NCI-H2196 (cell line): ENCODE results near the gene SYS1.

Source experiments
- DNase-seq: peaks from one replicate; lab custom pipeline; 2025; ENCODE audit not compliant: unreplicated experiment; lab: John Stamatoyannopoulos, UW

SYS1 gene

GRCh38 chr20:45362804-45363610 lies at the start of gene SYS1:
Gene SYS1, plus strand, starts transcription at chr20:45363156. Its CDS starts 376 bp downstream, at chr20:45363532.
- peak; percentile 98 for DNase-seq

GRCh38 chr20:45313943-45314342 lies 49.0 kb upstream of the SYS1 start:
- DNase-seq, result no peak

GRCh38 chr20:45315672-45316071 lies 47.3 kb upstream of the SYS1 start:
- no peak for DNase-seq

GRCh38 chr20:45316150-45317080 lies 46.5 kb upstream of the SYS1 start:
- no peak for DNase-seq

GRCh38 chr20:45317826-45318225 lies 45.1 kb upstream of the SYS1 start:
- DNase-seq, result no peak

GRCh38 chr20:45318386-45318939 lies 44.5 kb upstream of the SYS1 start:
- no peak for DNase-seq

GRCh38 chr20:45318948-45319347 lies 44.0 kb upstream of the SYS1 start:
- DNase-seq, result no peak

GRCh38 chr20:45320948-45321595 lies 41.9 kb upstream of the SYS1 start:
- DNase-seq, result no peak

- peak; percentile 51 for DNase-seq
These were observed 40.0 kb upstream of the SYS1 start for GRCh38 chr20:45322952-45323383.

GRCh38 chr20:45323731-45324130 lies 39.2 kb upstream of the SYS1 start:
- no peak for DNase-seq

- no peak for DNase-seq
These were observed 37.6 kb upstream of the SYS1 start for GRCh38 chr20:45325371-45325770.

- DNase-seq, result no peak
These were observed 34.5 kb upstream of the SYS1 start for GRCh38 chr20:45328451-45328850.

- no peak for DNase-seq
These were observed 33.2 kb upstream of the SYS1 start for GRCh38 chr20:45329497-45330319.

- no peak for DNase-seq
These were observed 32.5 kb upstream of the SYS1 start for GRCh38 chr20:45330476-45330875.

- DNase-seq, result no peak
These were observed 26.2 kb upstream of the SYS1 start for GRCh38 chr20:45336530-45337366.

- no peak for DNase-seq
These were observed 25.4 kb upstream of the SYS1 start for GRCh38 chr20:45337367-45338120.

- DNase-seq, result no peak
These were observed 24.6 kb upstream of the SYS1 start for GRCh38 chr20:45338121-45339030.

- DNase-seq, result no peak
These were observed 23.9 kb upstream of the SYS1 start for GRCh38 chr20:45339084-45339483.
